ENCODE results near the gene METTL25.

GRCh38 chr12:82519510-82519909 is 161.2 kb downstream of the METTL25 start:
- TF ChIP-seq CTCF (IDR thresholded peaks at IDR 0.05) (no peak), POLR2AphosphoS5 (IDR thresholded peaks at IDR 0.05) (no peak), POLR2A (IDR thresholded peaks at IDR 0.05) (no peak)

All from upper lobe of left lung (tissue), 4 donors.